Measurements from ENCODE around the gene POLL.
A peak's percentile ranks its signal among the peaks of the same experiment; 100 is the strongest.

Gene POLL

DNA sequence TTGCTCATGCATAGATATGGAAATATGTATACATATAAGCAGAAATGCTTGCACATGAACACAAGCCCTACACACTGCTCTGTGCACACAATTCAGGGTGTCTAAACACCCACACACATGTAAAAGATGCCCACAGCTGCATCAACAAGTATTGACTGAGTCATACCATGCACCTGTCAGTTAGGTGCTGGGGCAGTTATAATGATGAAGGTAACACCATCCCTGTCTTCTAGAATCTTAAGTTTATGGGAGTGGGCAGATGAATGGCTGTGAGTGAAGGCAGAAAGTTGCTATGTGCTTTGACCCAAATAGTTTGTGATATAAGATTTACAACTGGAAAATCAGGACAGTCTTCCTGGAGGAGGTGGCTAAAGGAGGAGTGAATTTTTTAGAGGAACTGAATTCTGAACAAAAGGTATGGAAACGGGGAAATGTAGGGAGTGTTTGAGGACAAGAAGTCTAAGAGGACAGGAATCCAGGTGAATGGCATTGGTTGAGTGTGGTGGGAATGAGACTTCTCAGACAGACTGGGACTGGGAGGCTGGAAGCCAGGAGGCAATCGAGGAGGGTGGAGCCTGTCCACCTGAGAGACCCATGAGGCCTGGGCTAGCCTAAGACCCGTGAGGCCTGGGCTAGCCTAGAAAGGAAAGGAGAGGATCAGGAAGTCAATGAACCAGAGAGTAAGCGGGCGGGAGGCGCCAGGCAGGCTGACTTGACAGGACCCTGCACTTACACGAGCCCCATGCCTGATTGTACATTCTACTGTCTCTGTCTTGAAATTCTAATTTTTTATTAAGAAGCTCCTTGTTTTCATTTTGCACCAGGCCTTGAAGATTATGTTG is 20.7 kb downstream of the POLL start:
- Histone ChIP-seq H2AFZ (ENCODE audit: insufficient read depth, low read length, poor library complexity) (no peak overlapping the region), H3K18ac (ENCODE audit: low read length) (no peak overlapping the region), H2BK5ac (ENCODE audit: low read depth, low read length, poor library complexity) (no peak overlapping the region), H3K14ac (ENCODE audit: low read length) (no peak overlapping the region), H2AK5ac (ENCODE audit: low read length) (no peak overlapping the region), H3K36me3 (ENCODE audit: control insufficient read depth in 1 of 2, insufficient read depth in 2 of 2, low read length in 2 of 2) (no peaks in the 10 kb centered on the region), H2BK120ac (ENCODE audit: insufficient read depth, low read length, poor library complexity) (no peak overlapping the region), H2BK12ac (ENCODE audit: low read length) (no peak overlapping the region), H3K9ac (ENCODE audit: low read length) (no peak overlapping the region), H3K79me2 (ENCODE audit: control insufficient read depth, insufficient read depth, low read length, poor library complexity) (peaks cover 2% of the 10 kb centered on the region), H4K12ac (ENCODE audit: low read depth, low read length) (no peak overlapping the region), H4K91ac (ENCODE audit: low read depth, low read length) (no peak overlapping the region), H3K9me3 (ENCODE audit: insufficient read depth, low read depth, low read length) (no peaks in the 10 kb centered on the region), H4K8ac (ENCODE audit: low read depth, low read length) (no peak overlapping the region), H3K79me1 (ENCODE audit: low read length) (no peaks in the 10 kb centered on the region), H3K23ac (ENCODE audit: low read length) (no peak overlapping the region), H3K27ac (ENCODE audit: low read depth, low read length) (no peak overlapping the region), H3K4ac (ENCODE audit: low read depth, low read length) (no peak overlapping the region), H3K4me1 (ENCODE audit: control insufficient read depth in 1 of 2, insufficient read depth in 2 of 2, low read length in 2 of 2) (peaks cover 0 to 10% of the 10 kb centered on the region in 2 experiments), H3K4me2 (ENCODE audit: low read length) (no peak overlapping the region), H3K4me3 (ENCODE audit: low read depth, low read length) (no peak overlapping the region), H3K27me3 (ENCODE audit: insufficient read depth, low read length) (peaks cover 13% of the 10 kb centered on the region)
- no peak for DNase-seq
- no CpG with 5 or more reads among the region's 7 CpGs for whole genome bisulfite sequencing (ENCODE audit: extremely low coverage, insufficient coverage, insufficient read length)

DNA sequence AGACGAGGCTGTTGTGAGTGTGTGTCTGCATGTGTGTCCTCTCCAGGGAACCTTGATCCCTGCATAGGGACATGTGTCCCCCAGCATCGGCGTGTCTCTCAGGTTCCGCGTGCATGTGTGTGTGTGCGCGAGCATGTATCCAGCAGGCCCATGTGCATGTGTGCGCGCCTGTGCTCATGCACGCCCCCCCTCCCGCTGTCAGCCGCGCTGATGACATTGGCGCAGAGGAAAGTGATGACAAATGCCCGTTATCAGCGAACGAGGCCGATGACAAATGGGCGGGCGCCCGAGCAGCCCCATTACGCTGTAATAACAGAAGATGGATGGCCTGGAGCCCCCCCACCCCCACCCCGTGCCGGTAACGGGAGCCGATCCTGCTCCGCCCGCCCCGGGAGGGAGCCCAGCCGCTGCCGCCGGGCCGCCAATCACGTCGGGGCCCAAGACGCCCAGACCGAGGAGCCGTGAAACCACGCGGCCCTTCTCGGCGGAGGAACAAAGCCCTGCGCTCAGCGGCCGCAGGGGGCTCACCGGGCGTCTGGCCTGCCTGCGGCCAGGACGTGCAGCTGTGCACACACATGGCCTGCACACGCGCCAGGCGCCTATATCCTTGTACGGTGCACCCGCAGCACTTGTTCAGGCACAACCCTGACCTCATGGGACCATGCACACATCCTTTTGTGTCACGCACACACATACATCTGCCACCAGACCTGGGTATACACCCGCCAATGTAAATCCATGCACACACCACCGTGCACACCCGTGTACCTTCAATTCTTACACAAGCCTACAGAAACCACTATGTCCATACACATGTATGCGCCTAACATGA is 21.5 kb downstream of the POLL start:
- no peak overlapping the region for H3K4me2 ChIP-seq (ENCODE audit: low read length)
- no peak overlapping the region for H2AFZ ChIP-seq (ENCODE audit: insufficient read depth, low read length, poor library complexity)
- H2BK5ac ChIP-seq (ENCODE audit: low read depth, low read length, poor library complexity): no peak overlapping the region
- H4K12ac ChIP-seq (ENCODE audit: low read depth, low read length): no peak overlapping the region
- H3K23ac ChIP-seq (ENCODE audit: low read length): no peak overlapping the region
- H3K9me3 ChIP-seq (ENCODE audit: insufficient read depth, low read depth, low read length): peaks cover 1% of the 10 kb centered on the region
- H3K4me1 ChIP-seq (ENCODE audit: control insufficient read depth in 1 of 2, insufficient read depth in 2 of 2, low read length in 2 of 2): peaks cover 0 to 10% of the 10 kb centered on the region in 2 experiments
- H3K14ac ChIP-seq (ENCODE audit: low read length): no peak overlapping the region
- no CpG with 5 or more reads among the region's 59 CpGs for WGBS (ENCODE audit: extremely low coverage, insufficient coverage, insufficient read length)
- H3K4me3 ChIP-seq (ENCODE audit: low read depth, low read length): peak overlapping the region; percentile 13
- no peak overlapping the region for H4K8ac ChIP-seq (ENCODE audit: low read depth, low read length)
- H2AK5ac ChIP-seq (ENCODE audit: low read length): no peak overlapping the region
- H3K27me3 ChIP-seq (ENCODE audit: insufficient read depth, low read length): peaks cover 13% of the 10 kb centered on the region
- H3K36me3 ChIP-seq (ENCODE audit: control insufficient read depth in 1 of 2, insufficient read depth in 2 of 2, low read length in 2 of 2): no peaks in the 10 kb centered on the region
- no peak overlapping the region for H2BK12ac ChIP-seq (ENCODE audit: low read length)
- no peaks in the 10 kb centered on the region for H3K79me1 ChIP-seq (ENCODE audit: low read length)
- no peak overlapping the region for H3K9ac ChIP-seq (ENCODE audit: low read length)
- H4K91ac ChIP-seq (ENCODE audit: low read depth, low read length): no peak overlapping the region
- DNase-seq: peak in 1 of 2 donors; percentile 10
- no peak overlapping the region for H3K18ac ChIP-seq (ENCODE audit: low read length)
- H2BK120ac ChIP-seq (ENCODE audit: insufficient read depth, low read length, poor library complexity): no peak overlapping the region
- H3K27ac ChIP-seq (ENCODE audit: low read depth, low read length): no peak overlapping the region
- peaks cover 2% of the 10 kb centered on the region for H3K79me2 ChIP-seq (ENCODE audit: control insufficient read depth, insufficient read depth, low read length, poor library complexity)
- no peak overlapping the region for H3K4ac ChIP-seq (ENCODE audit: low read depth, low read length)

DNA sequence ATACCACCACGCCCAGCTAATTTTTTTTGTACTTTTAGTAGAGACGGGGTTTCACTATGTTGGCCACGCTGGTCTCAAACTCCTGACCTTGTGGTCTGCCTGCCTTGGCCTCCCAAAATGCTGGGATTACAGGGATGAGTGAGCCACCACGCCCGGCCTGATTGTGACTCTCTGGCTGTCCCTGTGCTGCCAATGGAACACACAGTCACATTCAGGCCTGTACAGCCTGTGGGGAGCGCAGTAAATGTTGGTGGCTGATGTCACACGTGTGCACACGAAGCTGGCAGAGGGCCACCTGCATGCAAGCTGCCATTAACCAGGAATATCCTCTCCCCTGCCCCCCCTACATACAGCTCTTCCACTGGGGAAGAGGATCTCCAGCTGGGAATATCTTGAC is 22.1 kb downstream of the POLL start:
- no peak overlapping the region for H2BK5ac ChIP-seq (ENCODE audit: low read depth, low read length, poor library complexity)
- no peak overlapping the region for H4K8ac ChIP-seq (ENCODE audit: low read depth, low read length)
- peaks cover 13% of the 10 kb centered on the region for H3K27me3 ChIP-seq (ENCODE audit: insufficient read depth, low read length)
- DNase-seq: no peak
- H3K36me3 ChIP-seq (ENCODE audit: control insufficient read depth in 1 of 2, insufficient read depth in 2 of 2, low read length in 2 of 2): no peaks in the 10 kb centered on the region
- WGBS (ENCODE audit: extremely low coverage, insufficient coverage, insufficient read length): no CpG with 5 or more reads among the region's 8 CpGs
- no peak overlapping the region for H4K12ac ChIP-seq (ENCODE audit: low read depth, low read length)
- H3K79me1 ChIP-seq (ENCODE audit: low read length): no peaks in the 10 kb centered on the region
- H3K23ac ChIP-seq (ENCODE audit: low read length): no peak overlapping the region
- no peak overlapping the region for H4K91ac ChIP-seq (ENCODE audit: low read depth, low read length)
- no peak overlapping the region for H3K9ac ChIP-seq (ENCODE audit: low read length)
- H2BK12ac ChIP-seq (ENCODE audit: low read length): no peak overlapping the region
- H3K4ac ChIP-seq (ENCODE audit: low read depth, low read length): no peak overlapping the region
- no peak overlapping the region for H3K14ac ChIP-seq (ENCODE audit: low read length)
- H2AFZ ChIP-seq (ENCODE audit: insufficient read depth, low read length, poor library complexity): no peak overlapping the region
- H2BK120ac ChIP-seq (ENCODE audit: insufficient read depth, low read length, poor library complexity): no peak overlapping the region
- H3K18ac ChIP-seq (ENCODE audit: low read length): no peak overlapping the region
- peaks cover 0 to 10% of the 10 kb centered on the region in 2 experiments for H3K4me1 ChIP-seq (ENCODE audit: control insufficient read depth in 1 of 2, insufficient read depth in 2 of 2, low read length in 2 of 2)
- peaks cover 3% of the 10 kb centered on the region for H3K9me3 ChIP-seq (ENCODE audit: insufficient read depth, low read depth, low read length)
- H3K4me2 ChIP-seq (ENCODE audit: low read length): no peak overlapping the region
- no peak overlapping the region for H2AK5ac ChIP-seq (ENCODE audit: low read length)
- H3K4me3 ChIP-seq (ENCODE audit: low read depth, low read length): no peak overlapping the region
- H3K27ac ChIP-seq (ENCODE audit: low read depth, low read length): no peak overlapping the region
- peaks cover 2% of the 10 kb centered on the region for H3K79me2 ChIP-seq (ENCODE audit: control insufficient read depth, insufficient read depth, low read length, poor library complexity)

DNA sequence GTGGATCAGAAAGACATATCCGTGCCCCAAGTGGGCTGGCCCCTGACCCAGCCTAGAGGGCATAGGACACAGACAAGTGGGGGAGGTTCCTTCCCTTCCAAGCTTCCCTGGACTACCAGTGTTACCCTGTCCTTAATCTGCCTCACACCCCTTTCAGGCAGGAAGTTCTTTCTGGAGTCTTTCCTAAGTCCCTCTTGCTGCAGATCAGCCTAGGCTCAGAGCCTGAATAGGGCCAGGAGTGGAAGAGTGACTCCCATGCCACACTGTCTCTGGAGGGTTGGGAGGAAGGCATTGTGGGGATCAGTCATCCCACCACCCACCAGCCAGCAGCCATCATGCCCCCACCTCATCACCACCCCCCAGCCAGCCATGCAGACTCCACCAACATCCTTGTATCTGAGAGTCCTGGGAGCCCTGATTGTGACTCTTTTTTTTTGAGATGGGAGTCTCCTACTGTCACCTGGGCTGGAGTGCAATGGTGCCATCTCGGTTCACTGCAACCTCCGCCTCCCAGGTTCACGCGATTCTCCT is 22.6 kb downstream of the POLL start:
- Histone ChIP-seq H3K4me3 (ENCODE audit: low read depth, low read length) (no peak overlapping the region), H3K14ac (ENCODE audit: low read length) (no peak overlapping the region), H3K79me1 (ENCODE audit: low read length) (no peaks in the 10 kb centered on the region), H3K79me2 (ENCODE audit: control insufficient read depth, insufficient read depth, low read length, poor library complexity) (peaks cover 2% of the 10 kb centered on the region), H2BK120ac (ENCODE audit: insufficient read depth, low read length, poor library complexity) (no peak overlapping the region), H2AFZ (ENCODE audit: insufficient read depth, low read length, poor library complexity) (no peak overlapping the region), H2BK12ac (ENCODE audit: low read length) (no peak overlapping the region), H4K91ac (ENCODE audit: low read depth, low read length) (no peak overlapping the region), H3K23ac (ENCODE audit: low read length) (no peak overlapping the region), H3K27ac (ENCODE audit: low read depth, low read length) (no peak overlapping the region), H3K9ac (ENCODE audit: low read length) (no peak overlapping the region), H3K4me2 (ENCODE audit: low read length) (no peak overlapping the region), H3K18ac (ENCODE audit: low read length) (no peak overlapping the region), H4K12ac (ENCODE audit: low read depth, low read length) (no peak overlapping the region), H3K9me3 (ENCODE audit: insufficient read depth, low read depth, low read length) (peaks cover 3% of the 10 kb centered on the region), H3K4me1 (ENCODE audit: control insufficient read depth in 1 of 2, insufficient read depth in 2 of 2, low read length in 2 of 2) (peaks cover 0 to 9% of the 10 kb centered on the region in 2 experiments), H2AK5ac (ENCODE audit: low read length) (no peak overlapping the region), H3K27me3 (ENCODE audit: insufficient read depth, low read length) (peaks cover 13% of the 10 kb centered on the region), H2BK5ac (ENCODE audit: low read depth, low read length, poor library complexity) (no peak overlapping the region), H4K8ac (ENCODE audit: low read depth, low read length) (no peak overlapping the region), H3K4ac (ENCODE audit: low read depth, low read length) (no peak overlapping the region), H3K36me3 (ENCODE audit: control insufficient read depth in 1 of 2, insufficient read depth in 2 of 2, low read length in 2 of 2) (no peaks in the 10 kb centered on the region)
- no CpG with 5 or more reads among the region's 5 CpGs for WGBS (ENCODE audit: extremely low coverage, insufficient coverage, insufficient read length)
- DNase-seq: no peak
